Activated CD4-positive, CD25-positive, alpha-beta regulatory T cell treated with anti-CD3 and anti-CD28 coated beads, Interleukin-2, amount 50 U/mL, for 24 hours (primary cell): ENCODE data around the gene DYDC2.
A peak's percentile ranks its signal among the peaks of the same experiment; 100 is the strongest.

Experiments used
- ATAC-seq, 2 donors: fragments of 150-1000 bp; cut with Tn5 transposase; one replicate each; pipeline ENCODE4 v1.10.0; 2021; ENCODE audit warnings: mild to moderate bottlenecking in 1 of 2, moderate library complexity in 1 of 2

Gene DYDC2

DNA sequence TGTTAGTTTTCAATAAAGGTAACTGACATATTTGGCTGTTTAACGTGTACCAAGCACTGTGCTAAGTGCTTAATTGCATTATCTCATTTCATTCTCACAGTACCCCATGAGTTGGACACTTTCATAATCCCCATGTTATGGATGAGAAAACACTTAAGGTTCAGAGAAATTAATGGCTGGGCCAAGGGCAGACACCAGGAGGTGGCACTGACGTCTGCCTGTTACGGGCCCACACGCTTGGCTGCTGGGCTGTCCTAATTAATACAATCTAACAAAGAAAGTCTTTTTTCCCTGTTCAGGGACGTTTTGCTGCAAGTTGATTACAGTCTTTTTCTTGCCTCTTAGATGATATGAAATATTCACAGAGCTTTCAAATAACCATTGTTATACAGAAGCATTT lies 16.1 kb downstream of the DYDC2 start:
- ATAC-seq, result no peak

DNA sequence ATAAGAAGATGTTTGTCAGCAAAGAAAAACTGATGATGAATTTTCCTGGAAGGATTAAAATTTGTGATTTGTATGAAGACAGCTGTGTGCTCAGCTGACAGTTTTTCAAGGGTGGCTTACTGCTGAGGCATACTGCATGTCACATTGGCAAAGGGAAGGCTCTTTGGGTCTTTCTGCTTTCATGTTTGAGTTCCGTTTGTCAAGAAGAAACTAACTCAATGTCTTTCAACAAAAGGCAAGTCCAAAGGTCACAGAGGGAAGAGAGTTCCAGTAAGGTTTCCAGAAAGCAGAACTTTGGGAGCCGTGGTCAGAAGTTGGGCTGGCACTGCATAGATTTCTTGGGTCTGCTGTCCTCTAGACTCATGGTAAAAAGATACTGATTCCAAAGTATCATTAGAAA lies 16.9 kb downstream of the DYDC2 start:
- no peak for ATAC-seq

DNA sequence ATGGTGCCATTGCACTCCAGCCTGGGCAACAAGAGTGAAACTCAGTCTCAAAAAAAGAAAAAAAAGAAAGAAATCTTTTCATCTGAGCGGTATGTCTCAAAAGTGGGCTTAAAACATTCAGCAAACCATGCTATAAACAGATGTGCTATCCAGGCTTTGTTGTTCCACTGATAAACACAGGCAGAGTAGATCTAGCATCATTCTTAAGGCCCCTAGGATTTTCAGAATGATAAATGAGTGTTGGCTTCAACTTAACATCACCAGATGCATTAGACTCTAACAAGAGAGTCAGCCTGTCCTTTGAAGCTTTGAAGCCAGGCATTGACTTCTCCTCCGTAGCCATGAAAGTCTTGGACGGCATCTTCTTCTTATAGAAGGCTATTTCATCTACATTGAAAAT lies 23.1 kb downstream of the DYDC2 start:
- no peak for ATAC-seq

DNA sequence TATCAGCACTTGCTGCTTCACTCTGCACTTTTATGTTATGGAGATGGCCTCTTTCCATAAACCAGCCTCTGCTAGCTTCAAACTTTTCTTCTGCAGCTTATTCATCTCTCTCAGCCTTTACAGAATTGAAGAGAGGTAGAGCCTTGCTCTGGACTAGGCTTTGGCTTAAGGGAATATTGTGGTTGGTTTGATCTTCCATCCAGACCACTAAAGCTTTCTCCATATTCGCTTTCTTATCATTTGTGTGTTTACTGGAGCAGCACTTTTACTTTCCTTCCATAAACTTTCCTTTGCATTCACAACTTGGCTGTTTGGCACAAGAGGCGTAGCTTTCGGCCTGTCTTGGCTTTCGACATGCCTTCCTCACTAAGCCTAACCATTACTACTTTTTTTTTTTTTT lies 23.6 kb downstream of the DYDC2 start:
- ATAC-seq, result no peak

DNA sequence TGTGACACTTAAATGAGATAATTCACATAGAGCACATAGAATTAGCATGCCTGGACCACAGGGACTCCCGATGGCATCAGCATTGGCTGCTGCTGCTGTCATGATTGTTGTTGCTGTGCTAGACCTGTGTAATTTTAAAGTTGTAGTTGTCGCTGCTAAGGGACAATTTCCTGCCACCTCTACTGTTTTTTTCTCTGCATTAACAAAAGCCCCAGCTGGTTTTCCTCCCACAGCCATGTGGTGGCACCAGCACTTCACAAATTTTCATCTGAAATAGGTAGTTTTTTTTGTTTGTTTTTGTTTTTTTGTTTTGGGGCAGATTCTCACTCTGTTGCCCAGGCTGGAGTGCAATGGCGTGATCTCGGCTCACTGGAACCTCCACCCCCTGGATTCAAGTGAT lies 26.4 kb downstream of the DYDC2 start:
- no peak for ATAC-seq

DNA sequence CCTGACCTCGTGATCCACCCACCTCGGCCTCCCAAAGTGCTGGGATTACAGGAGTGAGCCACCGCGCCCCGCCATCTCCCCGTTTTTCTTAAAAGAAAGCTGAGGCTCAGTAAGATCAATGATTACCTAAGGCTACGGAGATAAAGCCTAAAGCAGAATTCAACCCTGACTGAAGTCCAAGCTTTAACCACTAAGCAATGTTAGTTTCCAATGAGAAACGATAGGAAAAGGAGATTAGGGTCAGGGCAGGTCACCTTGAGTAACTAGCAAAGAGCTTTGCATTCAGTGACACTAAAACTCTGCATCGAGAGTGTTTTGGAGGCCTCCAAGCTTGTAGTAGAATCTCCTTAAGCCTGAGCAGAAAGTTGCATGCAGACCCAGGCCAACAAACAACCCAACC lies 34.2 kb downstream of the DYDC2 start:
- ATAC-seq, result no peak

DNA sequence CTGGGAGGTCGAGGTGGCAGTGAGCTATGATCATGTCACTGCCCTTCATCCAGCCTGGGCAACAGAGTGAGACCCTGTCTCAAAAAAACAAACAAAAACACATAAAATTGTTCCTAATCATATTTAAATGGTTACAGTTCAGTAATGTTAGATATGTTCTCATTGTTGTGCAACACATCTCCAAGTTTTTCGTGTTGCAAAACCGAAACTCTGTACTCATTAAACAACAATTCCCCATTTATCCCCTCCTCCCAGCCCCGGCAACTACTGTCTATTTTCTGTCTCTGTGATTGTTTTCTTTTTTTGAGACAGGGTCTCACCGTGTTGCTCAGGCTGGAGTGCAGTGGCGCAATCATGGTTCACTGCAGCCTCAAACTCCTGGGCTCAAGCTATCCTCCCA lies 35.7 kb downstream of the DYDC2 start:
- ATAC-seq, result no peak

DNA sequence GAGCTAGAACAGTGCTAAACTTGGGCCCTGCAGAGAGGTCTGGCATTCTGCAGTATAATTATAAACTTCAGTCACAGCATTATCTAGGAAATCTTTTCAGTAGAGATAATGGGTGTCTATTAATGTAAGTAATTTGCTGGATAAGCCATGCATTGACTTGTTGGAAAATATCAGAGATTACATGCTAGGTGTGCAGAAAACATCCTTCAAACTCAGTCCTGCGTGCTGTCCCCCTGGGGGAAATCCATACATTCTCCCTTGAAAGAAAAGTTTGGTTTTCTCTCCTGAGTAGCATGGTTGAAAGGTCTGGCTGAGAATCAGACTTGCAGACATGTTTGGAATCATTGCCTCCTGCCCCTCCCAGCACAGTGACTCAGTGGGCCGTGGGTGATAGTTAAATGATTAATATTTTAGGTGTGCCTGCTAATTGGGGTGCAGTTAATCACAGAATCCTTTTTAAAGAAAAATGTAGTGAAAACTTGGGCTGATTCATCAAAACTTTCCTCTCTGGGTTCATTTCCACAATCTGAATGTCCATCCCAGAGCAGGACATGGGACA lies 37.9 kb downstream of the DYDC2 start:
- ATAC-seq, result no peak

DNA sequence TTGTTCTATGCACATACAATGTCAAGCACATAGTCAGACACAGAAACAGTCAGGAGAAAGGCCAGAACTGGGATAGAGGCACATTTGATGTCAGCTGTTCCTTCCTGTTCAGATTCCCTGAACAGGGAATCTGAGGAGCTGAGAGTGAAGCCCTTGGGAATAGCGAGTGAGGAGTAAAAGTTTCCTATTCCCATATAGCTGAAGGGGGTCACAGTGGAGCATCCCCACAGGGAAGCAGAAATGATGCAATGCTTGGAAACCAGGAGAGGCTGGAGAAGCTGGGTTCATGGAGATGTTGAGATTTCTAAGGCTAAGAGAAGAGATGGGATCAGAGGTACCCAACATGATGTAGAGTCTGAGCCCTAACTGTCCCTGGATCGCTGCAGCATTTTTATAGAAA lies 40.4 kb downstream of the DYDC2 start:
- ATAC-seq, result no peak

DNA sequence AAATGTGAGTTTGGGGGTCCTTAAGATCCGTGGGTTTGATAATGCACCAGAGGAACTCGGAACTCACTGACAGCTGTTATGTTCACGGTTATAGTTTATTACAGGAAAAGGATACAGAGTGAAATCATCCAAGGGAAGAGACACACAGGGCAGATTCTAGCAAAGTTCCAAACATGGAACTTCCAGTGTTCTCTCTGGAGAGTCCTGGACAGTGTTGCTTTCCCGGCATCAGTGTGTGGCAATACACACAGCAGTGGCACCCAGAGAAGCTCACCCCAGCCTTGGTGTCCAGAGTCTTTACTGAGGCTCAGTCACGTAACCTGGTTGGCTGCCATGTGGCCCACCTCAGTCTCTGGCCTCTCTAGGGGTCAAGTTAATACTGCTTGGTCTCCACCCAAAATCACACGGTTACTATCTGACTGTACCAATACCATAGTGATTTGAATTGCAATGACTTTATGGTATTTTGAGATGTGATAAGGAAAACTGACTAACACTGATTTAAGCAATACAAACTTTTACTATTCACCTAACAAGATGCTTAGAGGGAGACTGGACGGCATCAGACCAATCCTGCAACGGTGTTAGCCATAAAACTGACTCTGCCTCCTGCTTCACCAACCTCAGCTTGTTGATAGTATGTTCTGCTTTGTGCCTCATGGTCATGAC lies 43.7 kb downstream of the DYDC2 start:
- no peak for ATAC-seq

DNA sequence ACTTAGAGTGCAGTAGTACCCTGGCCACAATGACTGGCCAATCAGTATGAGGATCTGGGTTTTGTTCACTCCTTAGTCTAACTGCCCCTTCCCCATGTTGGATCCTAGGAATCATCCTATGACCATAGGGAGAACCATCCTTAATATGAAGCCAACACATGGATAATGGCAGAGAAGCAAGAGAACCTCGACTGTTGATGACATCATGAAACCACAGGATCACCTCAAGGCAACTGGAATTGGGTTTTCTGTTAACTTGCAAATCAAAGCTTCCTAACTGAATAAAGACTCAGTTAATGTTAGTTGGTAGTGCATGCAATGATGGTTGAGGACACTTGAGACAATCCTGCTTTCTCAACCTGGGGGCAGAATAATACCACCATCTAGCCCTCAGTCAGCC lies 48.5 kb downstream of the DYDC2 start:
- no peak for ATAC-seq

DNA sequence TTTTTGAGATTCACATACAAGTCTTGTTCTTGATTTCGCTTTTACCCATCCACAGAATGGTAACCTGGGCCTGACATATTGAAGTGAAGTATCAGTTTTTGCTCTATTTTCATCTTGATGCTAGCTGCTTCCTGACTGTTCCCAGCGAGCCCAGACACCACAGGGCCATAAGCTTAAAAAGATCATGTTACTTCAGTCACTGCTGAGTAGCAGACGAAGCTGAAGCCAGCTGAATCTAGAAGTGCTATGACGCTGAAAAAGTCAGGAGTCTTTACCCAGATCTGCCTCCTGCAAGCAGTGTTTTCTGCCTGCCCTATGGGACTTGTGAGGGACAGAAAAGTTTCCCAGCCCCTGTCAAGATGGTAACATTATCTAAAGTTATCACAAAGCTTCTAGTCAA lies 49.0 kb downstream of the DYDC2 start:
- ATAC-seq, result no peak

DNA sequence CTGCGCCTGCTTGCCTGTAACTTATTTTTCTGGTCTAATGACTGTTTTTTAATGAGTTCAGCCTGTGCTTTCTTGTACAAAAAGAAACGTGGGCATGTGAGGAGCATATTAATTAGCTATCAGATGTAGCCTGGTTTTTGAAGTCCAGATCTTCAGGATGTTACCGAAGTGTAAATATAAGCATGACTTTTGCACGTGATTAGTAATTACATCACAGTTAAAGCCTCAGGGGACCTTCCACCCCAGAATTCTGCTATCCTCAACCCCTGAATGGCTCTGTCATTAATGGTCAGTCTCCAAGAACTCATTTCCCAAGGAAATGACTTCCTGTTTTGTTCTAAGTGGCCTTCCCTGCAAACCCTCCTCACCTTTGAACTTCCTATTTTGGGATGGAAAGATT lies 49.6 kb downstream of the DYDC2 start:
- no peak for ATAC-seq

DNA sequence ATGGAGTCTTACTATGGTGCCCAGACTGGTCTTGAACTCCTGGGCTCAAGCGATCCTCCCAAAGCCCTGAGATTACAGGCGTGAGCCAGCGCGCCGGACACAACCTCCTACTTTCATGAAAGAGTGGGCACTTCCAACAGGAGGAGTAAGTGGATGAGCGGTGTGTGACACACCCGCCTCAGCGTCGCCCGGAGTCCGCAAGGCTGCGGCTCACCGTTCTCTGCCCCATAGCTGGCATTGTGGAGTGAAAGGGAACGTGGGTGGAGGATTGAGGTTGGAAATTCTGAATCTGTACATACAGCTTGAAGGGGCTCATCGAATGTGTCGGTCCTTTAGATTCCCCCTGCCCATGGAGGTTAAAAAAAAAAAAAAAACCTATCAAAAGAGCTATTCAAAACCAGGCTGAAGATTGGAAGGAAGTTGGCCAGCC lies 51.2 kb downstream of the DYDC2 start:
- ATAC-seq, result peak; percentile 72 to 76

DNA sequence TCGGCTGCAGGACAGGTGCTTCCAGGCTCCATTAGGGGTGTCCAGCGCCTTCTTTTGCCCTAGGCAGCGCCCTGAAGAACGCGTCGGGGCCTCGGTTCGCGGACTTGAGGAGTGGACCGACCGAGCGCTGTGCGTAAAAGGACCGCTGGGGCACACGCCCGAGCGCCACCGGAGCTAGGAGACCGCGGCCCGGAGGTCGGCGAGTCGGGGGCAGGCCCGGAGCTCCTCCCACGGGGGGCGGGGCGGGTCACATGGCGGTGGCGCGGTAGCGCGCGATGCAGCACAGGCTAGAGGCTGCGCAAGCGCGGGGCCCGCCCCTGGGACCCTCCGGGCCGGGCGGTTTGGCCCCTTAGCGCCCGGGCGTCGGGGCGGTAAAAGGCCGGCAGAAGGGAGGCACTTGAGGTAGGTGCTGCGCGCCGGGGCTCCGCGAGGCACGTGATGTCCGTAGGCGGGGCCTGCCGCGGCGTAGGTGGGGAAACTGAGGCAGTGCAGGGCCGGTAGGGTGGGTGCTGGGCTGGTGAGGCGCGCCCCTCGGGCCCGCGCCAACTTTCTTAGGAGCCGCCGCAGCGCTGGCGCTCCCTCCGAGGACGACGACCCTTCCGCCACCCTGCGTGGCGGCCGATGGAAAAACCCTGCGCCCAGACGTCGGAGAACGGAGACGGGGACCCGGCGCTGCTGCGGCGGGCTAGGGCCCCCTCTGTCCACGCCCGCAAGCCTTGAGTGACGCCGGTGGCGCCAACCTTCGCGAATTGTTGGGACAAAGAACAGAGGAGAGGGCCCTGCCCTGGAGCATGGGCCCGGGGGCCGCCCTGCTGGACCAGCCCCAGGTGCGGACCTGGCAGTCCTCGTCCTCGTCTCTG lies 51.9 kb downstream of the DYDC2 start, which contains the start of gene PRXL2A:
Gene PRXL2A (plus strand): TSS at position 310 of the 860 bp plus-strand sequence. CDS start 11,917 bp downstream, outside the sequence.
- peak; percentile 88 to 90 for ATAC-seq

DNA sequence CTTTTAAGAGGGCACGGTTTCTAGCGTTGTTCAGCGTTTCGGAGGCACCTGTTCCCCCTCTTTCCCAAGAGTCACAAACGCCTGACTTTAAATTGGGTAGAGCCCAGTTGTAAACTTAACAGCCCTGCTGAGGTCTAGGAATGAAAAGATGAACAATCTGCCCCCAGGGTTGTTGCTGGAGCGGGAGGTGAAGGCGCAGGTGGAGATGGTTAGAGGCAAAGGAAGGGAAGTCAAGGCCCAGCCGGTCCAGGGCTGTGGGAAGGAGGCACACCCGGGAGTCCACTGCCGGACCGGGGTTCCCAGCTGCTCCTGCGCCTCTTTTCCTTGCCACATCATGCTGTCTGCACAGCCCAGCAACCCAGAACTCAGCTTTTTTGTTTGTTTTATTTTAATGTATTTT lies 52.5 kb downstream of the DYDC2 start:
- ATAC-seq, result no peak

DNA sequence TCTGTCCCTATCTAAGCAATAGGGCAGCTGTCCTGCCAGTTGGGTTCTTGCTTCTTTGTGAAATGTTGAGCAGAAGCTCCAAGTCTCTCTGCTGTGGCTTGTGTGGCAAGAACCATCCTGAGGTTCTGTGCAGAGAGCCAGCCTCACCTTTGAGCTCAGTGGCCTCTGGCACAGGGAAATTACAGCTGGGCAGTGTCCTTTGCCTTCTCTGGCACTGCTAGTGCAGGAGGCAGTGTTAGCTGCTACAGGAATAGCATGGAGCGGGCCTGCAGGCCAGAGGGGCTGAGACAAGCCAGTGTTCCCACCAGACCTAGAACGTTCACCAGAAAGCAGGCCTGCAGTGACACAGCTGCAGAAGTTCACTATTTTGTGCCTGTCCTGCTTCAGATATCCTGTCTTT lies 53.5 kb downstream of the DYDC2 start:
- no peak for ATAC-seq

DNA sequence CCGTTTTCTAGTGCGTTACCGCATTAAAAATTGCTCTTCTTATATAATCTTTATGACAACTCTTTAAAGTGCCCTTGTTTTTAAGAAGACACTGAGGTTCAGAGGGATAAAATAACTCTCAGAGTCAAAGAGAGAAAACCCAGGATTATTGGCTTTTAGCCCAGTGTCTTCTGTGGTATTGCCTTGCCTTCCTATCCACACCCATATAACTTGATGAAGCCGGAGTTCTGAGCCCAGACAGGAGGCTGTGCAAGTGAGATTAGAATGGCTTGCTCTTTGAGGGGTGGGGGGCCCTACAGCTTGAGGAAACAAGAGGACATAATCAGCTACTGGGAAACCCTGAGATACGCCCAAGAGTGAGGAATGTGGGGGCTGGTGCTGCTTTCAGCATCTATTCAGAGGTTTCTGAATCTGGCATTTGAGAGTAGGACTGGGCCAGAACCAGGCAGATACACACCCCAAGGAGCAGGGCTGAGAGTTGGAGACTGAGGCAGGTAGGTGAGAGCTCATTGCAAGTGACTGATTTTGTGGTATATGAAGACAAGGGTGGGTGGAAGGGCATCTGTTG lies 54.1 kb downstream of the DYDC2 start:
- no peak for ATAC-seq

DNA sequence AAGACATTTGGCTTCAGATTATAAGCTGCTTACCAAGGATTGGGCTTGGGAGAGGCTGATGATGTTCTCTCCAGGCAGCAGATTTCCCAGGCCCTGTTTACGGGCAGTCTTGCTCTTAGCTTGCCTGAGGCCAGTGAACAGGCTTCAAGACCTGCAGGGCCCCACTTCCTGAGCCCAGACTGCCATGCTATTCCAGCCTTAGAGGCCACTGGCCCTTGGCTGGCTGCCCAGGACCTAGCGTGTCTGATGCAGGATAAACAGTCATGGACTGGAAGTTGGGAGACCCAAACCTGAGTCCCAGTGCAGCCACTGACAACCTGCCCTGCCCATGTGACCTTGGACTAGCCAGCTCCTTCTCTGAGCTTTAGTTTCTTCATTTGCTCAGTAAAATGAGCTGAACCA lies 54.7 kb downstream of the DYDC2 start:
- ATAC-seq, result no peak

DNA sequence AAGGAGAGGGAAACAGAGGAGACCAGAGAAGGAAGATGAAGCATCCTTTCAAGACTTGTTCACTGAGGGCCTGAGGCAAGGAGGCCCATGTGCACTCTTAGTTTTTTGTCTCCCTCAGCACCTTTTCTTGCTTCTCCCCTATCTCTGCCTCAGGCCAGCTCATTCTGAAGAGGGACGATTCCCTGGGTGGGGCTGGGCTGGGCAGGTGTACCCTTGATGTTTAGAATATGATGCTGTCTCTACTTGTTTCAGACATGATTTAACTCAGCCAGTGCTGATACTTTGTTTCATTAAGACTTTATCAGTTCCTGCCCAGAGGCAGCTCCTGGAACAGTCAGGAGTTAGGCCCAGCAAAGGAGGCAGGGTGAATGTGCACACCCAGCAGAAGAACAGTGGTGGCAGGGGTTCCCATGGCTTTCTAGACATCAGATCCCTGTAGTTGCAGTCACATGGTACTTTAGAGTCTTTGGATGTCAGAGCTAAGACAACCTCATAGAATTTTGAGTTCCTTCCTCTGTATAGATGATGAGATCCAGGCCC lies 55.2 kb downstream of the DYDC2 start:
- no peak for ATAC-seq

DNA sequence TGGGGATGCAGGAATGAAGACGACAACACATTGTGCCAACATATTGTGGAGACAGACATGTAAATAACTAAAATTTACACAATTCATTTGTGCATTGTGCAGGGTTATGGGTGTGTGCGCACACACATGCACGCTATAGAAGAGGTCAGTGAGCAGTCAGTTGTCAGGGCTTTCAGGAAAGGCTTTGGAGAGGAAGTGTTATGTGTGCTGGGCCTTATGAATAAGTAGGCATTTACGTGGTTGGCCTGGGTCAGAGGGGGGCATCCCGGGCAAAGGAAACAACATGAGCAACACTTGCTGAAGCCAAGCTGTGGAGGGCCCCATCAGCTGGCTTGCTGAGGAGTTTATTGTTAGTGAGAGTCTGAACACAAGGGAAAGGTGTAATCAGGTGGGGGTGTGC lies 55.9 kb downstream of the DYDC2 start:
- no peak for ATAC-seq

DNA sequence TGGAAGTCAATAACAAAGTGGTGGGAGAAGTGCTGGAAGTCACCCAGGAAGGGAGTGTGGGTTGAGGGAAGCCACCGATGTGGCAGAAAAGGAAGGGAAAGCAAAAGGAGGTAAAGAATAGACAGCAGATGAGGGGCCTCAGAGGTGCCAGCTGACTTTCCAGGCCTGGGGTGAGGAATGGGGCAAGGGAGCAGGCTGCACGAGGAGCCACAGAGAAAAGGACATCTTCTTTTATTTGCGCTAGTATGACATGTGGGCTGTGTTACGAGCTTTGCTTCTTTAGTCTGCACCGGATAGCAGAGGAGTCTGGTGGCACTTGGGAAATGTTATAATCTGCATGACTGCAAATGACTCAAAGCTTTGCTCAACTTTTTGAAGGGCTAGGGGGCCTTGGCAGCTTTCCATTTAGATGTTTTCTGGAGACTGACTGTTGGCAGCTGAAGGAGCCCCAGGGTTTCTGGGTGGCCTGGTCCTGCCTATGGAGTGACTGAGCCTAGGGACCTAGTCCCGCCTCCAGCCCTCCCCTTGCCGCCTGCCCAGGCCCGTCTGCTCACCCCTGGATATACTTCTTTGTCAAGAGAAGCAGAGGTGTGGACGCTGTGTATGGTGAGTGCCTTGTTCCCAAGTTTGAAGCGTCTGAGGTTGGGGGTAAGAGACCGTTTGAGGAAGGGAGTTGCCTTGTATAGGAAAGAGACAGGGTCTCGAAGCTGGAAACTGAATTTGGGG lies 56.9 kb downstream of the DYDC2 start:
- no peak for ATAC-seq
